ENCODE data around the gene RCN2. TPM values are rescaled to one million over a fixed set of nuclear protein-coding genes. Genes with fewer than 3 reads are reported as not detected.

The RCN2 gene
- total and polyA plus RNA-seq, 2 experiments from 2014 or later = 170 to 327 TPM

DNA sequence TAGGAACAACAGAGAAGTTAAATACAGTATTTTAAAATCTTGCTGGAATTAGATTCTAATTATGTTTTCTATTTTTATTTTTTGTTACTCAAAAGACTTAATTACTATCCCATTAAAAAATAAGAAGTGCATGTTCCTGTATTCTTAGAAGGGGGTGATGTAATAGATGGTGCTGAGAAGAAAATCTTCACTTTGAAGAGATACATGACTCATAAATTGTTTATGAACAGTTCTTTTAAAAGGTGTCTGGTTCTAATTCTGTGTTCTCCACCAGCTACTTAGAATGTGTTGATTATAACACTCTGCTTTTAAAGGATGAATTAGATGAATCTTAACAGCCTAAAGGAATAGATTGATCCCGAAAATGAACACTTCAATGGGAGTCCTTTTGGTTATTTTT is 8.2 kb downstream of the RCN2 start (continued):
- TF ChIP-seq JUNB (IDR thresholded peaks at IDR 0.05; ENCODE audit: unreplicated experiment) = no peak
- TF ChIP-seq STAT1 (IDR thresholded peaks at IDR 0.05; ENCODE audit: unreplicated experiment) = no peak
- TF ChIP-seq POLR2AphosphoS5 (IDR thresholded peaks at IDR 0.05; ENCODE audit: low read depth) = no peak
- no peak for TF ChIP-seq NANOG (IDR thresholded peaks at IDR 0.05; ENCODE audit: borderline replicate concordance)

DNA sequence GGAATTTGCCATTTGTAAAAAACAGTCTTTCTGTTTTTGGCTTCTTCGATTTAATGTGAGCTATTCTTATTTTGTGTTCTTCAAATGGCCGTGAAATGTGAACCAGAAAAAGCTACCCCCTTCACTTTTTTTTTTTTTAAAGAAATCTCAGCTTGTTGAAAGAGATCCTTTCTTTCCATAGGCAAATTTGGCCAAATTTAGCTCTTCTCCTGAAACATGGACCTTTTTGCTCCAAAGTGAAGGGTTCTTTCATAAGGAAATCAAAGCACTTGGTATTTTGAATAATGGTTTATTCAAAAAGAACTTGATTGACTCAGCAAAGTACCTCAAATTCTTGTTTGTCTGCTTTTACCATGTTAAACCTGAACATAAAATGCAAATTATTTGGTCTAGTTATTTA is 10.1 kb downstream of the RCN2 start:
- DNase-seq (ENCODE audit: low spot score) (no peak), ATAC-seq (no peak)
- peak overlapping the region; percentile 40; the same call in 1 of the 2 replicates for H3K27ac ChIP-seq (ENCODE audit: low read depth)
- Mint-ChIP-seq H3K27me3 (ENCODE audit: insufficient read depth, low read depth, poor library complexity) (no peaks in the 10 kb centered on the region), H3K9me3 (no peaks in the 10 kb centered on the region), H3K4me1 (peaks cover 14% of the 10 kb centered on the region; the same call in 2 of the 3 replicates), H3K27ac (peak overlapping the region; percentile 61; the same call in 1 of the 2 replicates), H3K4me3 (no peak overlapping the region), H3K36me3 (ENCODE audit: low read depth) (peaks cover 65% of the 10 kb centered on the region)
- H3K4me3 ChIP-seq = no peak overlapping the region
- H3F3A ChIP-seq (replicated peaks; ENCODE audit: low read depth) = no peaks in the 10 kb centered on the region
- H3K4me2 ChIP-seq = peak overlapping the region; percentile 16; the same call in 1 of the 2 replicates
- H3K27me3 ChIP-seq (ENCODE audit: insufficient read depth) = no peaks in the 10 kb centered on the region
- H3K9me2 ChIP-seq (ENCODE audit: insufficient read depth) = no peaks in the 10 kb centered on the region
- H3K36me3 ChIP-seq (ENCODE audit: insufficient read depth) = peaks cover 26% of the 10 kb centered on the region; the same call in 1 of the 2 replicates
- H3K79me2 ChIP-seq (replicated peaks; ENCODE audit: insufficient read depth) = peaks cover 27% of the 10 kb centered on the region
- peaks cover 7% of the 10 kb centered on the region; the same call in 1 of the 2 replicates for H4K20me1 ChIP-seq (replicated peaks; ENCODE audit: insufficient read depth)
- H3K4me1 ChIP-seq (ENCODE audit: insufficient read depth) = peaks cover 17% of the 10 kb centered on the region
- H2AFZ ChIP-seq = no peak overlapping the region
- TF ChIP-seq CREB1 (CRISPR knock-in tag; IDR thresholded peaks at IDR 0.05; ENCODE audit: low read depth) (no peak), POLR2AphosphoS5 (IDR thresholded peaks at IDR 0.05; ENCODE audit: low read depth) (no peak), EZH2phosphoT487 (IDR thresholded peaks at IDR 0.05; ENCODE audit: unreplicated experiment) (no peak), JUNB (IDR thresholded peaks at IDR 0.05; ENCODE audit: unreplicated experiment) (no peak), NANOG (IDR thresholded peaks at IDR 0.05; ENCODE audit: borderline replicate concordance) (no peak), EZH2 (IDR thresholded peaks at IDR 0.05; ENCODE audit: low read depth, unreplicated experiment) (no peak), ZNF114 (CRISPR knock-in tag; IDR thresholded peaks at IDR 0.05) (no peak), STAT1 (IDR thresholded peaks at IDR 0.05; ENCODE audit: unreplicated experiment) (no peak), ZNF331 (CRISPR knock-in tag; IDR thresholded peaks at IDR 0.05; ENCODE audit: low read depth) (no peak)
- TF ChIP-seq, protein P1, sequence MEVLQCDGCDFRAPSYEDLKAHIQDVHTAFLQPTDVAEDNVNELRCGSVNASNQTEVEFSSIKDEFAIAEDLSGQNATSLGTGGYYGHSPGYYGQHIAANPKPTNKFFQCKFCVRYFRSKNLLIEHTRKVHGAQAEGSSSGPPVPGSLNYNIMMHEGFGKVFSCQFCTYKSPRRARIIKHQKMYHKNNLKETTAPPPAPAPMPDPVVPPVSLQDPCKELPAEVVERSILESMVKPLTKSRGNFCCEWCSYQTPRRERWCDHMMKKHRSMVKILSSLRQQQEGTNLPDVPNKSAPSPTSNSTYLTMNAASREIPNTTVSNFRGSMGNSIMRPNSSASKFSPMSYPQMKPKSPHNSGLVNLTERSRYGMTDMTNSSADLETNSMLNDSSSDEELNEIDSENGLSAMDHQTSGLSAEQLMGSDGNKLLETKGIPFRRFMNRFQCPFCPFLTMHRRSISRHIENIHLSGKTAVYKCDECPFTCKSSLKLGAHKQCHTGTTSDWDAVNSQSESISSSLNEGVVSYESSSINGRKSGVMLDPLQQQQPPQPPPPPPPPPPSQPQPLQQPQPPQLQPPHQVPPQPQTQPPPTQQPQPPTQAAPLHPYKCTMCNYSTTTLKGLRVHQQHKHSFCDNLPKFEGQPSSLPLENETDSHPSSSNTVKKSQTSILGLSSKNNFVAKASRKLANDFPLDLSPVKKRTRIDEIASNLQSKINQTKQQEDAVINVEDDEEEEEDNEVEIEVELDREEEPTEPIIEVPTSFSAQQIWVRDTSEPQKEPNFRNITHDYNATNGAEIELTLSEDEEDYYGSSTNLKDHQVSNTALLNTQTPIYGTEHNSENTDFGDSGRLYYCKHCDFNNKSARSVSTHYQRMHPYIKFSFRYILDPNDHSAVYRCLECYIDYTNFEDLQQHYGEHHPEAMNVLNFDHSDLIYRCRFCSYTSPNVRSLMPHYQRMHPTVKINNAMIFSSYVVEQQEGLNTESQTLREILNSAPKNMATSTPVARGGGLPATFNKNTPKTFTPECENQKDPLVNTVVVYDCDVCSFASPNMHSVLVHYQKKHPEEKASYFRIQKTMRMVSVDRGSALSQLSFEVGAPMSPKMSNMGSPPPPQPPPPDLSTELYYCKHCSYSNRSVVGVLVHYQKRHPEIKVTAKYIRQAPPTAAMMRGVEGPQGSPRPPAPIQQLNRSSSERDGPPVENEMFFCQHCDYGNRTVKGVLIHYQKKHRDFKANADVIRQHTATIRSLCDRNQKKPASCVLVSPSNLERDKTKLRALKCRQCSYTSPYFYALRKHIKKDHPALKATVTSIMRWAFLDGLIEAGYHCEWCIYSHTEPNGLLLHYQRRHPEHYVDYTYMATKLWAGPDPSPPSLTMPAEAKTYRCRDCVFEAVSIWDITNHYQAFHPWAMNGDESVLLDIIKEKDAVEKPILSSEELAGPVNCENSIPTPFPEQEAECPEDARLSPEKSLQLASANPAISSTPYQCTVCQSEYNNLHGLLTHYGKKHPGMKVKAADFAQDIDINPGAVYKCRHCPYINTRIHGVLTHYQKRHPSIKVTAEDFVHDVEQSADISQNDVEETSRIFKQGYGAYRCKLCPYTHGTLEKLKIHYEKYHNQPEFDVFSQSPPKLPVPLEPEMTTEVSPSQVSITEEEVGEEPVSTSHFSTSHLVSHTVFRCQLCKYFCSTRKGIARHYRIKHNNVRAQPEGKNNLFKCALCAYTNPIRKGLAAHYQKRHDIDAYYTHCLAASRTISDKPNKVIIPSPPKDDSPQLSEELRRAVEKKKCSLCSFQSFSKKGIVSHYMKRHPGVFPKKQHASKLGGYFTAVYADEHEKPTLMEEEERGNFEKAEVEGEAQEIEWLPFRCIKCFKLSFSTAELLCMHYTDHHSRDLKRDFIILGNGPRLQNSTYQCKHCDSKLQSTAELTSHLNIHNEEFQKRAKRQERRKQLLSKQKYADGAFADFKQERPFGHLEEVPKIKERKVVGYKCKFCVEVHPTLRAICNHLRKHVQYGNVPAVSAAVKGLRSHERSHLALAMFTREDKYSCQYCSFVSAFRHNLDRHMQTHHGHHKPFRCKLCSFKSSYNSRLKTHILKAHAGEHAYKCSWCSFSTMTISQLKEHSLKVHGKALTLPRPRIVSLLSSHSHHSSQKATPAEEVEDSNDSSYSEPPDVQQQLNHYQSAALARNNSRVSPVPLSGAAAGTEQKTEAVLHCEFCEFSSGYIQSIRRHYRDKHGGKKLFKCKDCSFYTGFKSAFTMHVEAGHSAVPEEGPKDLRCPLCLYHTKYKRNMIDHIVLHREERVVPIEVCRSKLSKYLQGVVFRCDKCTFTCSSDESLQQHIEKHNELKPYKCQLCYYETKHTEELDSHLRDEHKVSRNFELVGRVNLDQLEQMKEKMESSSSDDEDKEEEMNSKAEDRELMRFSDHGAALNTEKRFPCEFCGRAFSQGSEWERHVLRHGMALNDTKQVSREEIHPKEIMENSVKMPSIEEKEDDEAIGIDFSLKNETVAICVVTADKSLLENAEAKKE (CRISPR knock-in tag; IDR thresholded peaks at IDR 0.05) = no peak
- TF ChIP-seq, protein P2, sequence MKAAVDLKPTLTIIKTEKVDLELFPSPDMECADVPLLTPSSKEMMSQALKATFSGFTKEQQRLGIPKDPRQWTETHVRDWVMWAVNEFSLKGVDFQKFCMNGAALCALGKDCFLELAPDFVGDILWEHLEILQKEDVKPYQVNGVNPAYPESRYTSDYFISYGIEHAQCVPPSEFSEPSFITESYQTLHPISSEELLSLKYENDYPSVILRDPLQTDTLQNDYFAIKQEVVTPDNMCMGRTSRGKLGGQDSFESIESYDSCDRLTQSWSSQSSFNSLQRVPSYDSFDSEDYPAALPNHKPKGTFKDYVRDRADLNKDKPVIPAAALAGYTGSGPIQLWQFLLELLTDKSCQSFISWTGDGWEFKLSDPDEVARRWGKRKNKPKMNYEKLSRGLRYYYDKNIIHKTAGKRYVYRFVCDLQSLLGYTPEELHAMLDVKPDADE (IDR thresholded peaks at IDR 0.05) = no peak
- TF ChIP-seq, protein P3, sequence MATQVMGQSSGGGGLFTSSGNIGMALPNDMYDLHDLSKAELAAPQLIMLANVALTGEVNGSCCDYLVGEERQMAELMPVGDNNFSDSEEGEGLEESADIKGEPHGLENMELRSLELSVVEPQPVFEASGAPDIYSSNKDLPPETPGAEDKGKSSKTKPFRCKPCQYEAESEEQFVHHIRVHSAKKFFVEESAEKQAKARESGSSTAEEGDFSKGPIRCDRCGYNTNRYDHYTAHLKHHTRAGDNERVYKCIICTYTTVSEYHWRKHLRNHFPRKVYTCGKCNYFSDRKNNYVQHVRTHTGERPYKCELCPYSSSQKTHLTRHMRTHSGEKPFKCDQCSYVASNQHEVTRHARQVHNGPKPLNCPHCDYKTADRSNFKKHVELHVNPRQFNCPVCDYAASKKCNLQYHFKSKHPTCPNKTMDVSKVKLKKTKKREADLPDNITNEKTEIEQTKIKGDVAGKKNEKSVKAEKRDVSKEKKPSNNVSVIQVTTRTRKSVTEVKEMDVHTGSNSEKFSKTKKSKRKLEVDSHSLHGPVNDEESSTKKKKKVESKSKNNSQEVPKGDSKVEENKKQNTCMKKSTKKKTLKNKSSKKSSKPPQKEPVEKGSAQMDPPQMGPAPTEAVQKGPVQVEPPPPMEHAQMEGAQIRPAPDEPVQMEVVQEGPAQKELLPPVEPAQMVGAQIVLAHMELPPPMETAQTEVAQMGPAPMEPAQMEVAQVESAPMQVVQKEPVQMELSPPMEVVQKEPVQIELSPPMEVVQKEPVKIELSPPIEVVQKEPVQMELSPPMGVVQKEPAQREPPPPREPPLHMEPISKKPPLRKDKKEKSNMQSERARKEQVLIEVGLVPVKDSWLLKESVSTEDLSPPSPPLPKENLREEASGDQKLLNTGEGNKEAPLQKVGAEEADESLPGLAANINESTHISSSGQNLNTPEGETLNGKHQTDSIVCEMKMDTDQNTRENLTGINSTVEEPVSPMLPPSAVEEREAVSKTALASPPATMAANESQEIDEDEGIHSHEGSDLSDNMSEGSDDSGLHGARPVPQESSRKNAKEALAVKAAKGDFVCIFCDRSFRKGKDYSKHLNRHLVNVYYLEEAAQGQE (IDR thresholded peaks at IDR 0.05; ENCODE audit: unreplicated experiment) = no peak
- TF ChIP-seq, protein P4, sequence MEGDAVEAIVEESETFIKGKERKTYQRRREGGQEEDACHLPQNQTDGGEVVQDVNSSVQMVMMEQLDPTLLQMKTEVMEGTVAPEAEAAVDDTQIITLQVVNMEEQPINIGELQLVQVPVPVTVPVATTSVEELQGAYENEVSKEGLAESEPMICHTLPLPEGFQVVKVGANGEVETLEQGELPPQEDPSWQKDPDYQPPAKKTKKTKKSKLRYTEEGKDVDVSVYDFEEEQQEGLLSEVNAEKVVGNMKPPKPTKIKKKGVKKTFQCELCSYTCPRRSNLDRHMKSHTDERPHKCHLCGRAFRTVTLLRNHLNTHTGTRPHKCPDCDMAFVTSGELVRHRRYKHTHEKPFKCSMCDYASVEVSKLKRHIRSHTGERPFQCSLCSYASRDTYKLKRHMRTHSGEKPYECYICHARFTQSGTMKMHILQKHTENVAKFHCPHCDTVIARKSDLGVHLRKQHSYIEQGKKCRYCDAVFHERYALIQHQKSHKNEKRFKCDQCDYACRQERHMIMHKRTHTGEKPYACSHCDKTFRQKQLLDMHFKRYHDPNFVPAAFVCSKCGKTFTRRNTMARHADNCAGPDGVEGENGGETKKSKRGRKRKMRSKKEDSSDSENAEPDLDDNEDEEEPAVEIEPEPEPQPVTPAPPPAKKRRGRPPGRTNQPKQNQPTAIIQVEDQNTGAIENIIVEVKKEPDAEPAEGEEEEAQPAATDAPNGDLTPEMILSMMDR (conservative IDR thresholded peaks at IDR 0.05; ENCODE audit: low read depth in 2 of 2) = no peak
